H1 (cell line): ENCODE data around the gene HS3ST6. TPM values are rescaled to one million over a fixed set of nuclear protein-coding genes. Genes with fewer than 3 reads are reported as not detected.

Experiments
- ASH2L ChIP-seq: fragments of 200-600, 300-600 bp; sonication (generic); IDR thresholded peaks from one replicate; pipeline ENCODE4 v1.7.1; 2017; ENCODE audit warnings: low read length
- CHD1 ChIP-seq: IDR thresholded peaks from 2 replicates; pipeline ENCODE4 v1.6.1; 2012; ENCODE audit warnings: low read depth, low read length, improper control_type of control experiment
- POU5F1 ChIP-seq: IDR thresholded peaks from 2 replicates; pipeline ENCODE4 v1.6.1; 2011; ENCODE audit warnings: low read depth, mild to moderate bottlenecking, low read length, moderate library complexity
- polyA plus RNA-seq, 7 experiments: library from polyadenylated mRNA; depleted of rRNA in 3 of 7; stranded (reverse) in 5 of 7; unstranded in 2 of 7; fragments of >200 nt in 5 of 7; fragments of 200-250 nt in 2 of 7; gene quantifications; 1 replicate in 5 of 7; 2 replicates in 1 of 7; 4 replicates in 1 of 7; pipeline versions ENCODE4 v1.2.1 to v1.2.3, GENCODE V29; 2011 to 2013; ENCODE audit warnings: missing spikeins in 2 of 7, mixed read lengths in 2 of 7
- total RNA-seq: library from RNA; stranded (reverse); fragmentation: NEBNext Ultra II Directional; extraction: Animal tissue kit (Norgen Biotek cat#: 25700); gene quantifications from 2 replicates; pipeline ENCODE4 v1.2.1, GENCODE V29; 2021

HS3ST6 gene
- total and polyA plus RNA-seq, 2 of the 8 experiments (the other 6 are each of a cell fraction or from before 2014, with no cell fraction given), result 0.36 to 0.39 TPM

DNA sequence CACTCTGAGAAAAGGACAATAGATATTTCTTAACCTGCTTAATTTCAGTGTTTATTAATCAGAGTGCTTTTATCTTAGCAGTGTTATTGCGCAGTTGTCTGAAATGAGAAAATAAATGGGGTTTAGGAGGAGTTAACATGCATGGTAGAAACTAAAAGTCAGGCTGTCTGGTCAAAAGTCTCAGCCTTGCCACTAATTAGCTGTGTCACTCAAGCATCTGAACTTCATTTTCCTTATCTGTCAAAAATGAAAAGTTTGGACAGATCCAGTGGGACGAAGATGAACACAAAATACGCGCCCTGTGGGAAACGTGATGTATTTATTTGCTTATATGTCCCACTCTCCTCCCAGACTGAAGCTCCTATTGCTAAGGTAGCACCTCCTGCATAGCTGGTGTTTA lies 40.0 kb downstream of the HS3ST6 start (continued):
- TF ChIP-seq POU5F1, result no peak
- TF ChIP-seq ASH2L, result no peak
- no peak for TF ChIP-seq CHD1
- TF ChIP-seq, all 59 proteins: peak for 0
